Renal cortical epithelial cell (primary cell): ENCODE results near the gene XPC. TPM values are rescaled to one million over a fixed set of nuclear protein-coding genes. Genes with fewer than 3 reads are reported as not detected.
A peak's percentile ranks its signal among the peaks of the same experiment; 100 is the strongest.
"Not testable (repeated sequence)": the region's sequence is repeated elsewhere in the genome, so short reads cannot be mapped to it uniquely, and the experiment has no call there.

Experiments
- DNase-seq: peaks from one replicate; pipeline ENCODE4 v3.0.0-alpha.2; 2011; ENCODE audit warnings: low read depth
- total RNA-seq: library from RNA; depleted of rRNA; stranded (reverse); fragments of >200 nt; gene quantifications from 2 replicates; pipeline ENCODE4 v1.2.3, GENCODE V29; 2014

The XPC gene
- 31.8 and 135 TPM in 2 replicates for total RNA-seq

DNA sequence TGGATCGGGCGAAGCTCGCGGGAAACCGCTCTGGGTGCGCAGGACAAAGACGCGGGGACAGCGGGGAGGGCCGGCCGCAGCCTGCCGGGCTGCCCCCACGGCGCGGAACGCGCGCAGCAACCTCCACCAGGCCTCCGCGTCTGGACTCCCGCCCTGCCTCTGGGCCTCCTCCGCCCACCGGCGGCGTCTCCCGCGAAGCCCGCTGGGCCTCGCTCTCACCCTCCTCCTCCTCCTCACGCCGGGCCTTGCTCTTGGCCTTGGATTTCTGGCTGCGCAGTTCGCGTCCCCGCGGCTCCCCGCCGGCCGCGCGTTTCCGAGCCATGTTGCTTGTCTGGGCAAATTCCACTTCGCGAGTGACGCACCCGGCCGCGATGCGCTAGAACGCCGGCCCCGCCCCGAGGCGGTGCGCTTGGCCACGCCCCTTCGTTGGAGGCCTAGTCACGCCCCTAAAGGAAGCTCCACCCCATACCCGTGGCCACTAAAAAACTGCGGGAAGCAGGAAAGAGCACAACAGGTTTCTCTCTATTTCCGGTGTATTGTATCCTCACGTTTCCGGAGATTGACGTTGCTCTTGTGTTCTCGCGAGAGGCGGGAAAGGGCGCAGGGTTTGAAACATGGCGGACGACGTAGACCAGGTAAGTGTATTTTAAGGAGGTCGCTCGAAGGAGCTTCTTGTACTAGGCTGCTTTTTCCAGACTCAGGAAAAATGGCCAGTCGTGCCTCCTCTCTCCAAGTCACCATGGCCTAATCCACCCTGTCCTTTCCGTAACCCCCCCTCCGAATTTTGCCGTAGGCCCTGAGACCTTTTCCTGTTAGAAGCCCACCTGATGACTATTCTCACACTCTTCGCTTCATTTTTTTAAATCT, at the start of gene XPC, which contains the start of gene LSM3:
XPC (minus strand) TSS at position 355 of the 867 bp plus-strand sequence; CDS start at position 322, 33 bp downstream.
LSM3 (plus strand) TSS at position 571 of the 867 bp plus-strand sequence; CDS start at position 615, 44 bp downstream.
- peak; percentile 98 for DNase-seq

DNA sequence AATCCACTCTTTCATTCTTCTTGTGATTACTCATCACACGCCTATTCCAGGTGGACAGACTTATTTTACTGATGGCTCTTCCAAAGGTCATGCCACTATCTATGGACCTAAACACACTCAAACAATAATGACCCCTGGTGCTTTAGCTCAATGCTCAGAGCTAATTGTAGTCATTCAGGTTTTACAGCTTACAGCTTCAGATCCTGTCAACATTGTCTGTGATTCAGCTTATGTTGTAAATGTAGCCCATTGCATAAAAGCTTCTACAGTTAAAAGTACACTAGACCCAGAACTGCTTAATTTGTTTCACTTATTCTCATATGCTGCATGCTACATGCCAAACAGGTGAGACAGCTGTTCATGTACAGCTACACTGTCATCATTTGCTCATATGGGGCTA, 49.5 kb upstream of the XPC start:
- DNase-seq, result peak; percentile 68

DNA sequence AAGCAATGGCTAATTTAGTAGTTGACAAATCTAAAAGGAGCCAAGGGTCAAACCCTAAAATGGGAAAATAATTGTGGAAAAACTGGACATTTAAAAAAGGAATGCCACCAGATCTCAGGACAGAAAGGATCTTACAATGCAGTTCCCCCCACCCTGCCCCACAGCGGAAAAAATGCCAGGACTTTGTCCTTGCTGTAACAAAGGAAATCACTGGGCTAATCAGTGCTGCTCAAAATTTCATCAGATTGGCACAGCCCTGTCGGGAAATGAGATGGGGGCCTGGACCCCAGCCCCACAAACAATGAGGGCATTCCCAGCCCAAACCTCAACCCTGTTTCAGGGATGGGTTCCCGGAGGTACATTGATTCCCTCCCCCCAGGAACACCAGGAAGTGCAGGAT, 48.0 kb upstream of the XPC start:
- DNase-seq, result not testable (repeated sequence)

DNA sequence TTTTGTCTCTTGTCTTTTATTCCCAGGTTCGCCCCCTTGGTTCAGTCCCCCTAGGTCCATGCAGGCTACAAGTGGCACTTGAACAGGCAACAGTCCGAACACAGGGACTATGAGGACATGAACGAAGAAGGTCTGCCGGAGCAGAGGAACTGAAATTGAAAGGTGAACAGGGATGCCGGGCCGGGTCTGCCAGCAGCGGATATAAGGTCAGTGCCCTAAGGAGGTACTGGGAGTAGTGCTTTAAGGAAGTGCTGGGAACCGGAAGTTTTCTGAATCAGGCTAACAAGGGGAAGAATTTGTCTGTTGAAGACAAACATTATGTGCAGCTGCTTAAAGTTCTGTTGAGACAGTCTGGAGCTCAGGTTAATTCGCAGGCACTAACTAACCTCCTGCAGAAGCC, 47.0 kb upstream of the XPC start:
- no peak for DNase-seq

DNA sequence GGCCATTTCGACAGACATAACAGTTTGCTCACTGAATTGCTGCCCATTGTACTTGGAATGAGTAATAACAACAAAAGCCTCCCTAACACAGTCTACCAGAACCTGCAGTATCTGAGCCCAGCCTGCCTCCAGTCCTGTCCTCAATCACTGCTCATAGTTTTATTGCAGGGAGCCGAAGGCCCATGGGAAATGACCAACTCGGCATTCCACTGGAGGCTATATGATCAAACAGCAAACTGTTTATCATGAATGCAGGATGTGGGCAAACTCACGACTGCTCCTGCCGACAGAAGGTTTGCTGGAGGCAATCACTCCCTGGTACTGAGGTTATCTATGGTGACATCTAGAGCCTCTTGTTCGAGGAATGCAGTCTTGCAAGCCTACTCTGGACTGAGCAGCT, 46.5 kb upstream of the XPC start:
- no peak for DNase-seq

DNA sequence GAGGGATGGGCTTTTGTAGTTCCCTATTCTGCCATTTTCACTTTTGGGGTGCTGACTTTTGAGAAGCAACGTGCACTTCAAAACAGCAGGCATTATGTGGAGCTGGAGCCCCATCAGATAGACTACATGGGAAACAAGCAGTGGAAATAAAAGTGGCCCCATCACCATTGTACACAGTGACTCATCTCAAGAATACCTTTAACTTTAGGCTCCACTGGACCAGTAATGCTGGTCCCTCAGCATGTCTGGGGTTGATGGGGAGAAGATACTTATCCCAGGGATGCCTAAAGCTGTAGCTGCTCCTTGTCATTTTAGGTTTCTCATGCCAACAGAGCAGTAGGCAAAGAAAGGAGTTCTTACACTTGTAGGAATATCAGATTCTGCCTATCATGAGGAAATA, 45.2 kb upstream of the XPC start:
- peak; percentile 55 for DNase-seq

DNA sequence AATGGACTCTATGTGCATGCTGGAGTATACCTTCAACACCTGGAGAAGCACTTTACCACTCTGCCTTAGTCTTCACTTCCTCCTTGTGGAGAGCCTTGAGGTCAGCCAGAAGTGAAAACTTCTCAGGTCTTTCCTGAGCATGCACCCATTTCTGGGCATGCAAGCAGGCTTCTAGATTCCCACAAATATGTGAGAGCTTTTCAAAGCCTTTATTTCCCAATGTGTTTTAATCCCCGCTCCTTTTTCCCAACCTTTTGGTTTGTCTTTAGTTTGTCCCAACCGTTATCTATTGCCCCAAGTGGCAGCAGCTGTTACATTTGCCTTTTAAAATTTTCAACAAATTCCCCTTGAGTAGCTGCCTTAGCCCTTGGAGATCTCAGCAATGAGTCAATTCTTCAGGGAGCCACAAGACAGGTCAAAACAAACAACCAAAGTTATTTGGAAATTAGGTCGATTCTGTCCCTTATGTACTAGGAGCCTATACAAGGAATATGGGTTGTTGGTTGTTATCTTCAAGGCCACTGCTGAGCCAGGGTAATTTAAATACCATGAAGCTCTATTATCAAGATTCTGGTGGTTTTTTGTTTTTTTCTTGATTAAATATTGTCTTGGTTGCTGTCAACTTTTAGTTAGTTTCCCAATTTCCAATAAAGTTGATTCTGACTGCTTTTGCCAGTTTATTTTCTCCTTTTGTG, 44.6 kb upstream of the XPC start:
- no peak for DNase-seq

DNA sequence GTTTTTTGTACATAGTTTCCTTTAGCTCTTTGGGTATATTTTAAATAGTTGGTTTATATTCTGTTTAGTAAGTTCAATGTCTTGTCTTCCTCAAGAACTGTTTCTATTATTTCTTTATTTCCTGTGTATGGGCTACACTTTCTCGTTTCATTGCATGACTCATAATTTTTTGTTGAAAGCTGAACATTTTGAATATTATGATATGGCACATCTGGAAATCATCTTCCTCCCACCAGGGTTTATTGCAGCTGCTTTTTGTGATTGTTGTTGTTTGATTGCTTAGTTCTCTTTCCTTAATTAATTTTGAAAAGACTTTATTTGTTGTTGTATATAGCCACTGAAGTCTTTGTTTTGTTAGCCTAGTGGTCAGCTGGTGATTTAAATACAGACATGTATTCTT, 44.1 kb upstream of the XPC start:
- DNase-seq, result no peak

DNA sequence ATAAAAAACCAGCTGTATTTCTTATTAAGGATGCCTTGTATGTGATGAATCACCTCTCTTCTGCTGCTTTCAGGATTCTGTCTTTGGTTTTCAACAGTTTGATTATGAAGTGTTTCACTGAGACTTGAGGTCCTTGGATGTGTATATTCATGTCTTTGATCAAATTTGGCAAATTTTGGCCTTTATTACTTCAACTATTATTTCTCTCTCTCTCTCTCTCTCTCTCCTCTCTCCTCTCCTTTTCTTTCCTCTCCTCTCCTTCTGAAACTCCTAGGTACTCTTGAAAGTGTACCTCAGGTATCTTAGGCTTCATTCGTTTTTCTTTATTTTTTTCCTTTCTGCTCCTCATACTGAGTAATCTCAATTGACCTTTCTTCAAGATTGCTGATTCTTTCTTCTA, 43.5 kb upstream of the XPC start:
- no peak for DNase-seq

DNA sequence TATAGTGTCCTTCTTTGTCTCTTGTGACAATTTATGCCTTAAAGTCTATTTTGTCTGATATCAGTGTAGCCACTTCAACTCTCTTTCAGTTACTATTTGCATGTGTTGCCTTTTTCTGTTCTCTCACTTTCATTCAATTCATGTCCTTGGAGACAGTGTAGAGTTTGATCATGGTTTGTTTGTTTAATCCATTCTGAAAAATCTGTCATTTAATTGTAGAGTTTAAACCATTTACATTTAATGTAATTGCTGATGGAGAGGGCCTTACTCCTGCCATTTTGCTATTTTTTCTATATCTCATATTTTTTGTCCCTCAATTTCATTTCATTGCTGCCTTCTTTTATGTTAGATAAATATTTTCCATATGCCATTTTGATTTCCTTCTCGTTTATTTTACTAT, 42.5 kb upstream of the XPC start:
- DNase-seq, result no peak

DNA sequence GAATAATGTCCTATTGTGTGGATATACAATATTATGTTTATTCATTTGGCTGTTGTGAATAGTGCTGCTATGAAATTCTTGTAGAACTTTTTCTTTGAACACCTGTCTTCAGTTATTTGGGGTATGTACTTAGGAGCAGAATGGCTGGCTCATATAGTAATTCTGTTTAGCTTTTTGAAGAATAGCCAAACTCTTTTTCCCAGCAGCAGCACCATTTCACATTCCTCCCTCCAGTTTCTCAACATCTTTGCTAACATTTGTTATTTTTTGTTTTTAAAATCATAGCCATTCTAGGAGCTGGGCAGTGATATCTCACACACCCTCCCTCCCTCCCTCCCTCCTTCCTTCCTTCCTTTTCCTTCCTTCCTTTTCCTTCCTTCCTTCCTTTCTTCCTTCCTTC, 40.0 kb upstream of the XPC start:
- no peak for DNase-seq

DNA sequence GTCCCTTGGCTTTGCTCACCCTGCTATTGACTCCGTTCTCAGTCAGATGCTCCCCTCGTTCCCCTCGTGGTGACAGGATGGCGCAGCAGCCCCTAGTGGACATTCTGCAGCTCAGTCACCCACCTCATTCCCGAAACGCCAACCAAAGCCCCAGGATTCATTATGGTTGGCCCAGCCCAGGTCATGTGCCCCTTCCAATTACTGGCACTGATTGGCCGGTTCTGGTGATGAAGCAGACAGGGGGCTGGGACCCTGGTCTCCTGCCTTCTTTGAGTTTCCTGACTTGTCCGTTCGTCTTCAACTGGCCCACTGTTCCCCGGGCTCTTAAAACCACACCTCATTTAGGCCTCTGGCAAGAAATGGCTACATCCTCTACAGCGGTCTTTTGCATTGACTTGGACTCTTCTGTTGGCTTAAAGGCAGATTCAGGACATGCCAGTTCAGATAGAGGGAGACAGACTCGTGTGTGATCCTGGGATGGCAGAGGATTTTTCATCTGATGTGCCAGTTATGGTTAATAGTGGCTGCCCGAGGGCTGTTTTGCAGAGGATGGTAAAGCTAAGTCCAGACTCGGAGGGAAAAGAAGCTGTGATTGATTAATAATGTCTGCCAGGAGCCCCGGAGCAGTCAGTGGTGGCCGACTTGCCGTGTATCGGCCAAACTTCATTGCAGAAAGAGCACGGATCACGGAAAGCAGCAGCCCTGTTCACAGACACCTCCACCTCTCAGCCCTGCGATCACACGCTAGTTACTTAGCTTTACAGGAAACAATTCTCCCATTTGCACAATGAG, 38.1 kb upstream of the XPC start:
- DNase-seq, result no peak

DNA sequence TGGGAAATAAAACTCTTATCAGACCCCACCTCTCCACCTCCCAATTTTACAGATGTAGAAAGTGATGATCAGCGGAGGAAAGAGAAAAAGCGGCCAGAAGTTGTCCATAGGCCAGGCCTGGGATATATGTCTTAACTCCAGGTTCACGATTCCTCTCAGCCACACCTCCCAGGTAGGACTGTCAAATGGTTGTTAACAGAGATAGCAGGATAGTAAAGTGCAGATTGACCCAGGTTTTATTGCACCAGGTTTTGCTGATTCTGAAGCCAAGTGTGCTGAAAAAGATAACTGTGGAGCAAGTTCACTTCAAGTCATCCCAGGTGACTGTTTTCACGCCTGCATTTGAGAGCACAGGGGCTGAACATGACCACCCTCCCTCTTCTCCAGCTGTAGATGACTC, 36.4 kb upstream of the XPC start:
- no peak for DNase-seq

DNA sequence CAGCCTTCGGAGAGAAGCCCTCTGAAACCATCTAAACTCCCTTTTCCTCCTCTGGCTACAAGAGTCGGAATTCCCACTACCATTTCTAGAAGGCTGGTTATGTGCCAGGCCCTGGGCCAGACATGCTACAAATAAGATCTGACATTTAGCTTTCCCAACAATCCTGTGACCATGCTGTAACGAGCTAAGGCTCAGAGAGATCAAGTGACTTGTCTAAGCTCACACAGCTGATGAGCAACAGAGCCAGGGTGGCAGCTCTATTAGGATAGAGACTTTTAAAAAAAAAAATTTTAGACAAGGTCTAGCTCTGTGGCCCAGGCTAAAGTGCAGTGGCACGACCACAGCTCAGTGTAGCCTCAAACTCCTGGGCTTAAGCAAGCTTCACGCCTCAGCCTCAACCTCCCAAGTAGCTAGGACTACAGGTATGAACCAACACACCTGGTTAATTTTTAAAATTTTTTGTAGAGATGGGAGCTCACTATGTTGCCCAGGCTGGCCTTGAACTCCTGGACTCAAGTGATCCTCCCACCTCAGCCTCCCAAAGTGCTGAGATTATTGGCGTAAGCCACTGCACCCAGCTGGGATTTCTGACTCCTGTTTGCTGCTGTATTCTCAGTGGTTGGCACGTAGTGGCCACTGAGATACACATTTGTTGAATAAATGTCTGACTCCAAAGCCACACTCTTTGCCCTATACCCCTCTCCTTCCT, 34.8 kb upstream of the XPC start:
- DNase-seq, result no peak

DNA sequence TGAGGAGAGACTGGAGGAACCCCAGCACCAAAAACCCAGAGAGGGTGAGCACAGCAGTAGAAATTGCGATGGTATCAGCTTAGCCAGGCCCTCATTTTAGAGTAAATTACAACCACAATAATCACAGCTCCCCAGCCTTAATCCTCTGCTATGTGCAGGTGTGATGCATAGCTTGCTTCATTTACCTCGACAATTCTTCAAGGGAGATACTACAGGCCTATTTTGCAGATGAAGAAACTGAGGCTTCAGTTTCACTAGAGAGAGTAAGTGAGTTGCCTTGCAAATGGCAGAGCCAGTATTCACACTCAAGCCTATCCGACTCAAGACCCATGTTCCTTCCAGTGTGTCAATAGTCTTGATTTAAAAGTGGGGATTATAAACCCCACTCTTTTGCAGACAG, 33.6 kb upstream of the XPC start:
- DNase-seq, result no peak

DNA sequence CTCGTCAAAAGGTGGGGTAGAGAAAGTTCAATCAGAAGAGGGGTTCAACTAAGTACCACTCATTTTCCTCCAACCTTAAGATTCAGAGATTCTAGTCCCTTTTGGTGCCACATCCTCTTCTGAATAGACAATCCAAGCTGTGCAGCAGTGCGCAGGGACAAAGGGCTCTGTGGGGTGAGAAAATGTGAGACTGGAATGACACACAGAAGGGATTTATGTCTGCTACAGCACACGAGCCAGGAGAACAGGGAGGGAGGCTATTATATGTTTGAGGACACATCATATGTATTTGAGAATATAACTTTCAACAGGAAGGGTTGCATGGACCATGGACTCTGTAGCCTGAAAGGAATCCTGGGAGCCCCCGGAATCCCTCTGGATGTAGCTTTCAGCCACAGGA, 33.2 kb upstream of the XPC start:
- no peak for DNase-seq

DNA sequence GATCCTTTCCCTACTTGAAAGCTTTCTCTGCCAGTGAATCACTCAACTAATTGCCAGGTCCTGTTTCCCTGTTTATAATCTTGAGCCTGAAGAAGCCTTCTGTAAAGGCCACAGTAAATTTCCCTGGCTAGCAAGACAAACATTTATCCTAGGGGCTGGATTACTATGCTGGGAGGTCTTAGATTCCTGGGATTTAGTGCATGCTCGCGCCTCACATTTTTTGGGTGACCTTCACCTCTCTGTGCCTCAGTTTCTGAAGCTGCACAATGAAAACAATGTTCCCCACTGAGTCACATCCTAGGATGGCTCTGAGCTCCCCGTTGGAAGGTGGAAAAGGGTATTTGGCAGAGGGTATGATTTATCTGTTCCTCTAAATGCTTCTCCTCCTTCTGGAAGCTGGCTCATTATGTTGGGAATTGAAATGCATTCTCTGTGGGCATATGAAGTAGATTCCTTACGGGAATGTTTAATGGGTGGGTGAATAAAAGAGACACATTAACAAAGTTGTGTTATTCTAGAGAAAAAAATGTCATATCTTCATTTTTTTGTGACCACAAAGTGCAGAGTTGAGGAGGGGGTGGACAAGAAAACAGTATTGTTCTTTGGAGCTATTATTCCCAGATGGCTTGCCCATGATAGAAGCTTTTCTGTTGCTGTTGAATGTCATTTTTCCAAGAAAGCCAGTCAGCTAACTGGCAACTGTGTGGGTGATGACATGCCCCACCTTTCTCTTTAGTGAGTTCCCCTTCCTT, 32.6 kb upstream of the XPC start:
- peak; percentile 95 for DNase-seq

DNA sequence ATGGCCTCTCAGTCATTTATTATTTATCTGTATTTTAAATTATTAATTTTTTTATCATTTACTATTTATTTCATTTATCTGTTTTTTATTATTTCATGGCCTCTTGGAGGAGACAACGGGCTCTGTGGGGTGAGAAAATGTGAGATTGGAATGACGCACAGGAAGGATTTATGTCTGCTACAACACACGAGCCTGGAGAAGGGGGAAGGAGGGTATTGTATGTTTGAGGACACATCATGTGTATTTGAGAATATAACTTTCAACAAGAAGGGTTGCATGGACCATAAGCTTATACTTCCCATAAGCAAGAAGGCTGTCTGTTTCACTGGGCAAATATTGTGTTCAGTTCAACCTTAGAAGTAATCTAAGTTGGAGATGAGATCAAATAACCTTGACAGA, 31.9 kb upstream of the XPC start:
- DNase-seq, result no peak

DNA sequence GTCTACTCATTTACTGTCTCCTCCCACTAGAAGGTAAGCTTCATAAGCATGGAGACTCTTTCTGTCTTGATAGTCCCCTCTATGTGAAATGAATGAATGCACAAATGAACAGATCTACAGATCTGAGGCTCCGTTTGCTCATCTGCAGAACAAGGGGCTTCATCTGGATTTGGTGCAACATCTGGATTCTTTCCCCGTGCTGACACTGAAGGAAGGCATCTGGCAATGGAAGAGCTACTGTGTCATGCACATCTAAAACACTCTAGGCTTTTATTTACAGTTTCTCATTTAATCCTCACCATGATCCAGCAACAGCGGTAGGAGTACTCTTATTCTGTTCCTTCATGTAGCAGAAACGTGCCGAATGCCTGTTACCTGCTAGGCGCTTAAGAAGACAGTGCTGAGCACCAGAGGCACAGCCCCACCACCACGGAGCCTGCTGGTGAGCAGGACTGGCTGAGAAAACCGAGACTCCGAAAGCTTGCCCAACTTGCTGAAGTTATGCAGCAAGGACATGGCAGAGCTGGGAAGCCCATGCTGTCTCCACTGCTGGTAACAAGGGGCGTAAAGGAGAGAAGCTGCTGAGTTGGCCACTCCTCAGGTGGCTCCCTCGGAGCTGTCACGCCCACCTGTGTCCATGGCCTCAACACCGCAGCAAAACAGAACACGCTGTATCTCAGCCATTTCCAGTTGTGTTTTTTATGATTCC, 31.3 kb upstream of the XPC start:
- no peak for DNase-seq

DNA sequence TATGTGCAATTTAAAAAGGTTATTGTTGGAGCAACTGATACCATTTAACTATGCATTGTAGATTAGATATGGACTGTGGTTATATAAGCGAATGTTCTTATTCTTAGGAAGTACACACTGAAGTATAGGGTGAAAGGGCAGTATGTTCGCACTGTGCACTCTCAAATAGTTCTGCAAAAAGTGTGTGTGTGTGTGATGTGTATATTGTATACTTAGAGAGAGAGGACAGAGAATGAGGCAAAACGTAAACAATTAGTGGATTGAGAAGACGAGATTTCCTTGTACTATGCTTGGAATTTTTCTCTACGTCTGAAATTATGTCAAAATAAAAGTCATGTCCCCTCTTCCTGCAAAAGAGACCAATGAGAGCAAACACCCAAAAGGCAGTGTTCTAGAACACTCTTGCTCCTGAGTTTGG, 30.6 kb upstream of the XPC start:
- DNase-seq, result no peak
